Pancreas (tissue), 10 donors: ENCODE results near the gene LIN9. TPM values are rescaled to one million over a fixed set of nuclear protein-coding genes. Genes with fewer than 3 reads are reported as not detected.
A peak's percentile ranks its signal among the peaks of the same experiment; 100 is the strongest.

ENCODE experiments used
- ATAC-seq, 4 donors: fragments of 200-7000 bp; cut with Tn5 transposase; one replicate each; pipeline versions ENCODE4 v1.8.0 to v1.9.1; 2020; ENCODE audit warnings: mild to moderate bottlenecking in 4 of 4, moderate library complexity in 4 of 4
- DNase-seq, 6 donors: peaks; one replicate each; pipeline ENCODE4 v3.0.0-alpha.2; 2020
- FAIRE-seq: peaks from 2 replicates; lab custom pipeline; 2012; peaks lifted over from hg19 to GRCh38; lab: Jason Lieb, UNC
- H3K27ac ChIP-seq, 4 donors: fragments of 200-600 bp; sonication (generic); 1 replicate in 3 of 4; 2 replicates in 1 of 4; pipeline versions ENCODE4 v1.5.0 to v1.8.0; 2020
- H3K27me3 ChIP-seq, 4 donors: fragments of 200-600 bp; one replicate each; pipeline ENCODE4 v1.8.0; 2021
- H3K36me3 ChIP-seq, 3 donors: fragments of 200-600 bp; sonication (generic) in 1 of 3; one replicate each; pipeline versions ENCODE4 v1.5.0 to v1.8.0; 2020 to 2021
- H3K4me1 ChIP-seq, 3 donors: fragments of 200-600 bp; one replicate each; pipeline ENCODE4 v1.8.0; 2021
- H3K4me3 ChIP-seq, 4 donors: fragments of 200-600 bp; sonication (generic) in 2 of 4; one replicate each; pipeline versions ENCODE4 v1.5.0 to v1.8.0; 2020 to 2021
- H3K9me3 ChIP-seq, 4 donors: fragments of 200-600 bp; one replicate each; pipeline ENCODE4 v1.8.0; 2021
- WGBS, 2 donors: extraction: QIAGEN DNeasy Blood & Tissue Kit; methylation state at CpG; one replicate each; pipeline ENCODE4 v1.1.7; 2013; 5-methylcytosine and 5-hydroxymethylcytosine counted together
- intact Hi-C, 3 donors: fragments of 100-400 bp; cut with DNase I; formaldehyde crosslinking; loops; one replicate each; pipeline versions ENCODE4 v1.11.1 to v1.14.2; 2022
- polyA plus RNA-seq, 2 donors: library from polyadenylated mRNA; stranded (reverse); fragments of 200-250 nt; gene quantifications; one replicate each; pipeline ENCODE4 v1.2.3, GENCODE V29; 2013
- total RNA-seq, 6 donors: library from RNA; stranded (reverse); fragmentation: NEBNext Ultra II Directional in 4 of 6; extraction: Animal tissue kit (Norgen Biotek cat#: 25700) in 4 of 6; gene quantifications; one replicate each; pipeline versions ENCODE4 v1.2.1 to v1.2.4, GENCODE V29; 2021 to 2023
- TF ChIP-seq, protein P1 (sequence below), 4 donors: fragments of 200-600 bp; sonication (generic) in 3 of 4; IDR thresholded peaks; one replicate each; pipeline versions ENCODE4 v1.5.0 to v1.8.0; 2021; ENCODE audit warnings: antibody characterized with exemption in 4 of 4
- donor health status: healthy with polysubstance abuse.
- donor health status: DM: no; HTN: no; CAD: no; lungs with moderate emphysema.
- donor health status: DM: no; HTN: no; CAD: no.
- donor health status: control.
- donor health status: control.
- donor health status: Bipolar disorder and iron deficiency.
- donor health status: DM: yes; HTN: yes; CAD: no.
- donor health status: DM: no; HTN: no; CAD: no.
- donor health status: DM: no; HTN: no; CAD: no.
- donor health status: DM: yes; HTN: yes; CAD: no.

Gene LIN9
- total and polyA plus RNA-seq, 8 donors, result 0.57 to 2.2 (median 1.2) TPM

DNA sequence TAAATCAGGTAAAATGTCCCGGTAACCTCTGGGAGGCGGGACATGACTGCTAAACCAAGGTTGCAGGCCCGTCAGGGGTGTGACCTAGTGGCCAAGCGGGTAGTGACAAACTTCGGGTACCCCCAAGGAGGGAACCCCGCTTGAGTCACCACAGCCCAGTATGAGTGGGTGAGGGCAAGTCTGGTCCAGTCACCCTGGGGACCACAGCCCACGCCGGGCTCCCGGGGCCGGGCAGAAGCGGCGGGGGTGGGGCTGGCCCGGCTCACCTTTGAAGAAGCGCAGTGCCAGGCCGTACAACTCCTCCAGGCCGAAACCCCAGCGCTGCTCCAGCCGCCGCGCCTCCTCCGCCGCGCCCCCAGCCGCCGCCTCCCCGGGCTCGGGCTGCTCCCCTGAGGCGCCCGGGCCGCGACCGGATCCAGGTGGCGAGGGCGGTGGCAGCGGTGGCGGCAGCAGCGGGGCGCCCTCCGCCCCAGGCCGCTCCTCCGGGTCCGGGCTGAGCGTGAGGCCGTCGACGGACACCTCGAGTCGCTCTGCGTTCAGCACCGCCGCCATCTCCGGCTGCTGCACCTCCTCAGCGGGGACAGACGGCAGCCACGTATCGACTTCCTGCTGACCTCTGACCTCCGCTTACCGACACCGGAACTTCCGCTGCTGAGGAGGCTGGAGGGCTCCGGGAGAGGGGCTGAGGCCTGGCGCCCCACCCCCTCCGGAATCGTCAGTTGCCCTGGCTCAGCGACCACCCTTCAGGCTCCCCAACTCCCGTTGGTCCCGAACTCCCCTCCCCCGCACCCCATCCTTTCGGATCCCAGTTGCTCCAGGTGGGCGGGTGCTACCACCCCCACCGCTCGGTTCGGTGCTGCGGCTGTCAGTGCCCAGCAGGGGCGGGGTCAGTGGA lies 122.6 kb downstream of the LIN9 start, which contains the start of gene ACBD3:
TSS of gene ACBD3 (minus strand) at position 618 of the 895 bp plus-strand sequence. CDS start at position 552, 66 bp downstream.
- TF ChIP-seq, protein P1, sequence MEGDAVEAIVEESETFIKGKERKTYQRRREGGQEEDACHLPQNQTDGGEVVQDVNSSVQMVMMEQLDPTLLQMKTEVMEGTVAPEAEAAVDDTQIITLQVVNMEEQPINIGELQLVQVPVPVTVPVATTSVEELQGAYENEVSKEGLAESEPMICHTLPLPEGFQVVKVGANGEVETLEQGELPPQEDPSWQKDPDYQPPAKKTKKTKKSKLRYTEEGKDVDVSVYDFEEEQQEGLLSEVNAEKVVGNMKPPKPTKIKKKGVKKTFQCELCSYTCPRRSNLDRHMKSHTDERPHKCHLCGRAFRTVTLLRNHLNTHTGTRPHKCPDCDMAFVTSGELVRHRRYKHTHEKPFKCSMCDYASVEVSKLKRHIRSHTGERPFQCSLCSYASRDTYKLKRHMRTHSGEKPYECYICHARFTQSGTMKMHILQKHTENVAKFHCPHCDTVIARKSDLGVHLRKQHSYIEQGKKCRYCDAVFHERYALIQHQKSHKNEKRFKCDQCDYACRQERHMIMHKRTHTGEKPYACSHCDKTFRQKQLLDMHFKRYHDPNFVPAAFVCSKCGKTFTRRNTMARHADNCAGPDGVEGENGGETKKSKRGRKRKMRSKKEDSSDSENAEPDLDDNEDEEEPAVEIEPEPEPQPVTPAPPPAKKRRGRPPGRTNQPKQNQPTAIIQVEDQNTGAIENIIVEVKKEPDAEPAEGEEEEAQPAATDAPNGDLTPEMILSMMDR (IDR thresholded peaks at IDR 0.05), result no peak
- peaks cover 11 to 23% (median 12%) of the 10 kb centered on the region in 3 donors for H3K4me1 ChIP-seq
- H3K9me3 ChIP-seq, result no peaks in the 10 kb centered on the region
- intact Hi-C loops, result no loop called here
- WGBS, 2 donors, result 0 to 1% methylated on average over 48 to 75 of the region's 75 CpGs
- FAIRE-seq (no peak), ATAC-seq (peak; percentile 93 to 97 (median 96)), DNase-seq (peak; percentile 83 to 94 (median 86))
- H3K4me3 ChIP-seq, result peak within 1 kb of the TSS; percentile 89 to 97 (median 95)
- H3K27me3 ChIP-seq, result no peaks in the 10 kb centered on the region
- H3K36me3 ChIP-seq, result no peaks in the 10 kb centered on the region
- H3K27ac ChIP-seq, result peak within 1 kb of the TSS; percentile 88 to 93 (median 90)

DNA sequence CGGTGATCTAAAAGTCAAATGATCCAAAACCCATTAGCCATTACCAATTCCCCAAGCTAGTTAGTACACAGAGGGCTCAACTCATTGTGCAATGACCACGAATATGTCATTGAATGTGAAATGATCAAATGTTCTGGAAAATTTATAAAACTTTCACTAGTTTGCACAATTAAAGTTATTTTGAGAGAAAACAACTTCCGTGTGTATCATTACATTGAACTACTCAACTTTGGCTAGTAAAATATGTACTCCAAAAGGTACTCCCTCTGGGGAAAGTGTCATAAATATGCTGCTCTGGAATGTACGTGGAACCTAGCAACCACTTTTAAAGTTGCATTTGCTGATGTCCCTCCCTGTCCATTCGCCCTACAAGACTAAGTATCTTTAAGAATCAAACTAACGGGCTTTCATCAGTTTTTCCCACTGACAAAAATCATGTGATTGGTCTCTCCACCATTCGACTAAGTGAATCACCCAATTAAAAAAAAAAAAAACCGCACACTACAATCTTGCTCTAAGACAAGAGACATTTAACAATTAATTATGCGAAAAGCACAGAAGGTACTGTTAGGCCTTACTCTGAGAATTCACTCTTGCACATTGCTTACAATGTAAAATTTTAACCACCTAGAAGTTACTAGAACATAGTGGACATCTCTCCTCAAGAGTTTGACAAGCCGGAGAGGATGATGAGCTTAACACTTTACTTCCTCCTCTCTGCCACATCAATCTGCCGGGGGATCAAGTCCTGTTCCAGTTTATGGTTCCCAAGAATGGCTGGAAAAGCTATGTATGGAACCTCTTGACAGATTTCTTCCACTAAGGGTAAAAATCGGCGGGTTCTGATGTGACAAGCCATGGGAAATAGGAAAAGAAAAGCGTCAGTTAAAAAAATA lies 123.6 kb downstream of the LIN9 start:
- Histone ChIP-seq H3K4me1 (peaks cover 12 to 30% (median 14%) of the 10 kb centered on the region in 3 donors), H3K27ac (peak overlapping the region in 3 of 4 donors; percentile 89 to 93 (median 91)), H3K36me3 (no peaks in the 10 kb centered on the region), H3K27me3 (no peaks in the 10 kb centered on the region), H3K9me3 (no peaks in the 10 kb centered on the region), H3K4me3 (peak overlapping the region; percentile 89 to 97 (median 95))
- FAIRE-seq, result no peak
- DNase-seq, result peak in 1 of 6 donors; percentile 4
- TF ChIP-seq, protein P1 (IDR thresholded peaks at IDR 0.05), result no peak
- intact Hi-C loops, result no loop called here
- 9 to 11% methylated on average over 14 of the region's 14 CpGs for WGBS, 2 donors
- ATAC-seq, result no peak

DNA sequence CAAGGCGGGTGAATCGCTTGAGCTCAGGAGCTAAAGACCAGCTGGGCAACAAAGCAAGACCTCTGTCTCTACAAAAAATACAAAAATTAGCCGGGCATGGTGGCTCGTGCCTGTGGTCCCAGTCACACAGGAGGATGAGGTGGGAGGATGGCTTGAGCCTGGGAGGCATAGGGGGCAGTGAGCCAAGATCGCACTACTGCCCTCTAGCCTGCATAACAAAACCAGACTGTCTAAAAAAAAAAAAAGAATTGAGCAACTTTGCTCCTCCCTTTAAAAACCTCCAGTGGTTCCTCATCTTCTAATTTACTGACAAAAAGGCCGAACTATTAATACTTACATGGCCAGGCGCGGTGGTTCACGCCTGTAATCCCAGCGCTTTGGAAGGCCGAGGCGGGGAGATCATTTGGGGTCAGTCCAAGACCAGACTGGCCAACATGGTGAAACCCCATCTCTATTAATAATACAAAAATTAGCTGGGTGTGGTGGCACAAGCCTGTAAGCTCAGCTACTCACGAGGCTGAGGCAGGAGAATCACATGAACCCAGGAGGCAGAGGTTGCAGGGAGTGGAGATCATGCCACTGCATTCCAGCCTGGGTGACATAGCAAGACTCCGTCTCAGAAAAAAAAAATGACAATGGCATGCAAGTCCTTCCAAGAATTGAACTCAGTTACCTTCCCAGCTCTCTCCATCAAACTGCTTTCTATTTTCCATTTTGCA lies 126.8 kb downstream of the LIN9 start:
- Histone ChIP-seq H3K36me3 (no peaks in the 10 kb centered on the region), H3K27ac (peak overlapping the region in 1 of 4 donors; percentile 23), H3K4me3 (no peak overlapping the region), H3K4me1 (peaks cover 16 to 30% (median 19%) of the 10 kb centered on the region in 3 donors), H3K27me3 (no peaks in the 10 kb centered on the region), H3K9me3 (no peaks in the 10 kb centered on the region)
- FAIRE-seq (no peak), DNase-seq (peak in 4 of 6 donors; percentile 29 to 61 (median 38)), ATAC-seq (peak in 3 of 4 donors; percentile 47 to 54 (median 51))
- TF ChIP-seq, protein P1 (IDR thresholded peaks at IDR 0.05), result peak in 2 of 4 donors; percentile 12 to 18
- intact Hi-C loops, result loop anchor here in 1 of 3 donors (5.0 kb wide), 1 partner anchor 45 kb away; no protein-coding TSS in a partner anchor
- WGBS, 2 donors, result 66 to 75% methylated on average over 14 of the region's 14 CpGs

Other genes with a start within 250 kb of the LIN9 start
- 100 to 1,000 TPM; 122 to 302 (median 193) TPM for gene H3-3A, start 246.4 kb downstream of the LIN9 start, total RNA-seq
- 100 to 1,000 TPM; 329 to 427 TPM for gene H3-3A, start 246.4 kb downstream of the LIN9 start, polyA plus RNA-seq
- 10 to 100 TPM; 16.3 to 24.4 (median 19.7) TPM for gene ACBD3, start 122.4 kb downstream of the LIN9 start, total RNA-seq
- 10 to 100 TPM in 1 of 2 donors, 1 to 10 TPM in 1; 5.9 to 12.8 TPM for gene ACBD3, start 122.4 kb downstream of the LIN9 start, polyA plus RNA-seq
- not detected for gene MIXL1, start 85.5 kb downstream of the LIN9 start, total RNA-seq
- not detected for gene MIXL1, start 85.5 kb downstream of the LIN9 start, polyA plus RNA-seq
- 10 to 100 TPM; 40.7 to 69.4 (median 52.5) TPM for gene PARP1, start 98.9 kb upstream of the LIN9 start, total RNA-seq
- 10 to 100 TPM; 16.8 to 23.8 TPM for gene PARP1, start 98.9 kb upstream of the LIN9 start, polyA plus RNA-seq
- 1 to 10 TPM in 2 of 6 donors, under 1 TPM in 4; 0.32 to 1.2 (median 0.49) TPM for gene STUM, start 239.6 kb upstream of the LIN9 start, total RNA-seq
- gene STUM, start 239.6 kb upstream of the LIN9 start, polyA plus RNA-seq, result under 1 TPM; 0.54 to 0.68 TPM